GM12801 (cell line): ENCODE measurements around the gene SYNPO2.

Experiments used
- TF ChIP-seq, protein P1 (sequence below): IDR thresholded peaks from one replicate; pipeline ENCODE4 v1.5.1; 2011; ENCODE audit warnings: control low read depth; ENCODE audit not compliant: insufficient read length; ENCODE audit errors: extremely low read depth

SYNPO2 gene

DNA sequence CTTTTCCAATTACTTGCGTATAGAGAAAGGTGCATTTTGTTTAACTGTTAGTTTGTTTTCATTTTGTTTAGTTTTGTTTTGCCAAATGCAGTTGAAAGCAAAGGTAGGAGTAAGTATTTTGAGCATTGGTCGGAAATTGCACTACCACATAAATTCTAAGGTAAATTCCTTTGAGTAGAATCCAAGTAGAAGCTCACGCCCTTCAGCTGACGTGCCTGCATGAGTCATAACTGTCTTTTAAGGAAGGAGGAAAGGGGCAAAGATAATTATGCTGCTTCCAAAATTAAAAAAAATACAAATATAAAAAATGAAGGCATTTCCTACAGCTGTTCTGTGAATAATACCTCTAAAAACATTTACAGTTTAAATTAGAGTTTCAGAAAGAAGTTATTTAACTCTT lies 136.8 kb downstream of the SYNPO2 start:
- TF ChIP-seq, protein P1, sequence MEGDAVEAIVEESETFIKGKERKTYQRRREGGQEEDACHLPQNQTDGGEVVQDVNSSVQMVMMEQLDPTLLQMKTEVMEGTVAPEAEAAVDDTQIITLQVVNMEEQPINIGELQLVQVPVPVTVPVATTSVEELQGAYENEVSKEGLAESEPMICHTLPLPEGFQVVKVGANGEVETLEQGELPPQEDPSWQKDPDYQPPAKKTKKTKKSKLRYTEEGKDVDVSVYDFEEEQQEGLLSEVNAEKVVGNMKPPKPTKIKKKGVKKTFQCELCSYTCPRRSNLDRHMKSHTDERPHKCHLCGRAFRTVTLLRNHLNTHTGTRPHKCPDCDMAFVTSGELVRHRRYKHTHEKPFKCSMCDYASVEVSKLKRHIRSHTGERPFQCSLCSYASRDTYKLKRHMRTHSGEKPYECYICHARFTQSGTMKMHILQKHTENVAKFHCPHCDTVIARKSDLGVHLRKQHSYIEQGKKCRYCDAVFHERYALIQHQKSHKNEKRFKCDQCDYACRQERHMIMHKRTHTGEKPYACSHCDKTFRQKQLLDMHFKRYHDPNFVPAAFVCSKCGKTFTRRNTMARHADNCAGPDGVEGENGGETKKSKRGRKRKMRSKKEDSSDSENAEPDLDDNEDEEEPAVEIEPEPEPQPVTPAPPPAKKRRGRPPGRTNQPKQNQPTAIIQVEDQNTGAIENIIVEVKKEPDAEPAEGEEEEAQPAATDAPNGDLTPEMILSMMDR, result no peak

DNA sequence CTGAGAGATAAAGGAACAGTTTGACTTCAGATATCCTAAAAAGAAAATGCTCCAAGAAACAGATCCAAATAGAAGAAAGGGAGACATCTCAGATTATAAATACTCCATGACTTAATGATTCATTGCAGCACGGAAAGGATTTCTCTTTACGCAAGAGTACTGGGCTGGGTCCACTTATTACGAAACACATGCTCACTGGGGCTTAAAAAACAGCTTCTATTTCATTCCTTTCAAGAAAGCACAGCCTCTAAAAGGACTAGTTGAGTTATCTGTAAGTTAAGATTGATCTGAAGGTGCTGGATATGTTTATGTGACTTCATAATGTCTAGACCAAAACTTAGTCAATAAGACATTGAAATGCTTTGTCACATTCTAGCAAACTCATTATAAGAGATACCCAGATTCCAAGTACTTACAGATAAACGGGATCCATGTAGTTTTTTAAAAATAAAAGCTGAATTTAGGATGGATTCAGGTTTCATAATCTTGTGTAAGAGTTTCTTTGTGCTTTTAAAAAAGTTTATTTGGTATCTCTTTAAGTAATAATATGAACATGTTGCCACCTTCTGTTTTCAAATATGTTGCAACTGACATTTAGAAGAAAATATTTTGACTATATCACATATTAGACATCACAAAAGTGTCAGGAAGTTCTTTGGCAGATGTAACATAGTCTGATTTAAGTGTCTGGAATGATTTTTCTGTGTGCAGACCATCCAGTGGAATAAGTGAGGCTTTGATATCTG lies 137.4 kb downstream of the SYNPO2 start:
- TF ChIP-seq, protein P1, result no peak

DNA sequence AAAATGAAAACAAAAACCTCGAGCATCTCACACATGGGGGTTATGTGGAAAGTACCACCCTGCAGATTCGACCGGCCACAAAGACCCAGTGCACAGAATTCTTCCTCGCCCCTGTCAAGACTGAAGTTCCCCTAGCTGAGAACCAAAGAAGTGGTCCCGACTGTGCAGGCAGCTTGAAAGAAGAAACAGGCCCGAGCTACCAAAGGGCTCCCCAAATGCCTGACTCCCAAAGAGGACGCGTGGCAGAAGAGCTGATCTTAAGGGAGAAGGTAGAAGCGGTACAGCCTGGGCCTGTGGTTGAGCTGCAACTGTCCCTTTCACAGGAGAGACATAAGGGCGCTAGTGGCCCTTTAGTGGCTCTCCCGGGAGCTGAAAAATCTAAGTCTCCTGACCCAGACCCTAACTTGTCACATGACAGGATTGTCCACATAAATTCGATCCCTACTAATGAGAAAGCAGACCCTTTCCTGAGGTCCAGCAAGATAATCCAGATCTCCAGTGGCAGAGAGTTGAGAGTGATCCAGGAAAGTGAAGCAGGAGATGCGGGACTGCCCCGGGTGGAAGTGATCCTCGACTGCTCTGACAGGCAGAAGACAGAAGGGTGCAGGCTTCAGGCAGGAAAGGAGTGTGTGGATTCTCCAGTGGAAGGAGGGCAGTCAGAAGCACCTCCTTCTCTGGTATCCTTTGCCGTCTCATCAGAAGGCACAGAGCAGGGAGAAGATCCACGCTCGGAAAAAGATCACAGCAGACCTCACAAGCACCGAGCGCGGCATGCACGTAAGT lies 138.2 kb downstream of the SYNPO2 start:
- TF ChIP-seq, protein P1, result no peak

DNA sequence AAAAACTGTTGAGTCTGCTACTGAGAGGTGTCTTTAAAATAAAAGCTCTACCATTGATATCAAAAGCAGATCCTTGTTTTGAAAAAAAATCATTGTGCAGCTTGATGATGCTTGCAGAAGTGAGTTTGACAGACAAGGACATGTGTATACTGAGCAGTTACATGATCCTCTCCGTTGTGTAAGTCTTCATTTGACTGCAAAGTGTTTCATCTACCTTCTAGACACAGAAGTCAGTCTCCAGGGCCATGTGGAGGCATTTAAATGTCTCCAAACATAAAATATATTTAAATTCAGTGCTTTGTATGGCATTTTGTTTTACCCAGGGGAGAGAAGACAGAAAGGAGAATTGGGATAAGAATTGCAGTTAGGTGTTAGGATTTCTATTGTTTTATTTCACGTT lies 139.2 kb downstream of the SYNPO2 start:
- TF ChIP-seq, protein P1, result no peak

DNA sequence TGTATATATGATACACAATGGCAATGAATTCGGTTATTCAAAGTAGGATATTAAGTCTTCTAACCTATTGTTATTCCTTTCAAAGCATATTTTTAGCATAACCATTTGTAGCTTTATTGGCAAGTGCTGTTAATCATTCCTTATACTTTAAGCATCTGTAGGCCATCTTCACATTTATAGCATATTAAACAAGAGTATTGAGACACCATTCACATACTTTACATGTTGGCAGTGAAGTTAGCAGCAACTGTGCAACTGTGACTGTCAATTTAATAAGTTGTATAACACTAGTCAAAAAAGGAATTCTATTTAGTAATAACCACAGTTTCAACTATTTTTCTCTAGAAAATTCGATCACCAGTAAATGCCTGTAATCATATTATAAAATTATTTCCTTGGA lies 139.6 kb downstream of the SYNPO2 start:
- TF ChIP-seq, protein P1, result no peak

DNA sequence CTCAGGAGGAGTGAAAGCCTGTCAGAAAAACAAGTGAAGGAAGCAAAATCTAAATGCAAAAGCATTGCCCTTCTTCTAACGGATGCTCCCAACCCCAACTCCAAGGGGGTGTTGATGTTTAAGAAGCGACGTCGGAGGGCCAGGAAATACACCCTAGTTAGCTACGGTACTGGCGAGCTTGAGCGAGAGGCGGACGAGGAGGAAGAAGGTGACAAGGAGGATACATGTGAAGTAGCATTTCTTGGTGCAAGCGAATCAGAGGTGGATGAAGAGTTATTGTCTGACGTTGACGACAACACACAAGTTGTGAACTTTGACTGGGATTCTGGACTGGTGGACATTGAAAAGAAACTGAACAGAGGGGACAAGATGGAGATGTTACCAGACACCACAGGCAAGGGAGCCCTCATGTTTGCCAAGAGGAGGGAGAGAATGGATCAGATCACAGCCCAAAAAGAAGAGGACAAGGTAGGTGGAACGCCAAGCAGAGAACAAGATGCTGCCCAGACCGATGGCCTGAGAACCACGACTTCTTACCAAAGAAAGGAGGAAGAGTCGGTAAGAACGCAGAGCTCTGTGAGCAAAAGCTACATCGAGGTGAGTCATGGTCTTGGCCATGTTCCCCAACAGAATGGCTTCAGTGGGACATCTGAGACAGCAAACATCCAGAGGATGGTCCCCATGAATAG lies 141.3 kb downstream of the SYNPO2 start:
- TF ChIP-seq, protein P1, result no peak

DNA sequence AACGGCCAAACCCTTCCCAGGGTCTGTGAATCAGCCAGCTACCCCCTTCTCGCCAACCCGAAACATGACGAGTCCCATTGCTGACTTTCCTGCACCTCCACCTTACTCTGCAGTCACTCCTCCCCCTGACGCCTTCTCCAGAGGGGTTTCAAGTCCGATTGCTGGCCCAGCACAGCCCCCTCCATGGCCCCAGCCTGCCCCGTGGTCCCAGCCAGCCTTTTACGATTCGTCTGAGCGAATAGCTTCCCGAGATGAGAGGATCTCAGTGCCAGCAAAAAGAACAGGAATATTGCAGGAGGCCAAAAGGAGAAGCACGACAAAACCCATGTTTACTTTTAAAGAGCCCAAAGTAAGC lies 141.9 kb downstream of the SYNPO2 start:
- TF ChIP-seq, protein P1, result no peak
